ENCODE measurements around the gene SLC36A3. TPM values are rescaled to one million over a fixed set of nuclear protein-coding genes. Genes with fewer than 3 reads are reported as not detected.

The SLC36A3 gene
- total RNA-seq, 1 experiment from 2014 or later, result not detected

- TF ChIP-seq PRDM15 (CRISPR knock-in tag; IDR thresholded peaks at IDR 0.05) (no peak), FOXP1 (CRISPR knock-in tag; IDR thresholded peaks at IDR 0.05; ENCODE audit: borderline replicate concordance) (no peak), IRF1 (CRISPR knock-in tag; IDR thresholded peaks at IDR 0.05) (no peak), MXD4 (CRISPR knock-in tag; IDR thresholded peaks at IDR 0.05; ENCODE audit: borderline replicate concordance) (no peak)
Measured at GRCh38 chr5:151254556-151254955, 49.0 kb downstream of the SLC36A3 start (continued).

GRCh38 chr5:151253605-151253950 is 50.0 kb downstream of the SLC36A3 start:
- ATAC-seq, result no peak

More at GRCh38 chr5:151253605-151253950, 50.0 kb downstream of the SLC36A3 start:
- ChIA-PET CTCF (interaction anchor here (1.0 to 3.8 kb wide), 10 partner anchors 14 to 405 kb away, joined by 6 to 70 read pairs (median 14); partner anchors contain the start of gene ANXA6), POLR2A (no interaction called here)
- Mint-ChIP-seq H3K36me3 (no peaks in the 10 kb centered on the region), H3K27me3 (ENCODE audit: low read depth) (peaks cover 2% of the 10 kb centered on the region), H3K4me1 (peaks cover 37% of the 10 kb centered on the region), H3K4me3 (peak overlapping the region; percentile 88), H3K27ac (peak overlapping the region; percentile 92), H3K9me3 (no peaks in the 10 kb centered on the region)
- DNase-seq (ENCODE audit: low spot score), result no peak
- TF ChIP-seq IRF1 (CRISPR knock-in tag; IDR thresholded peaks at IDR 0.05), result no peak
- no peak for TF ChIP-seq ZNF317 (CRISPR knock-in tag; IDR thresholded peaks at IDR 0.05; ENCODE audit: borderline replicate concordance, low read depth)
- no peak for TF ChIP-seq ZMAT4 (CRISPR knock-in tag; IDR thresholded peaks at IDR 0.05)
- no peak for TF ChIP-seq ERG (CRISPR knock-in tag; IDR thresholded peaks at IDR 0.05)
- no peak for TF ChIP-seq KAT7 (CRISPR knock-in tag; IDR thresholded peaks at IDR 0.05; ENCODE audit: borderline replicate concordance)
- TF ChIP-seq NR2C2 (CRISPR knock-in tag; IDR thresholded peaks at IDR 0.05), result no peak
- no peak for TF ChIP-seq ARID4B (CRISPR knock-in tag; IDR thresholded peaks at IDR 0.05; ENCODE audit: borderline replicate concordance)
- no peak for TF ChIP-seq HMGXB4 (CRISPR knock-in tag; IDR thresholded peaks at IDR 0.05)
- TF ChIP-seq MYBL2 (CRISPR knock-in tag; IDR thresholded peaks at IDR 0.05), result no peak
- no peak for TF ChIP-seq CREM (CRISPR knock-in tag; IDR thresholded peaks at IDR 0.05)
- TF ChIP-seq CTCF (IDR thresholded peaks at IDR 0.05), result no peak

All from WTC11 (cell line).